Raji (cell line): ENCODE results near the gene INSL4.

Source experiments
- POLR2A ChIP-seq: IDR thresholded peaks from 2 replicates; pipeline ENCODE4 v1.6.1; 2011; ENCODE audit warnings: low read depth, low read length, control low read depth; ENCODE audit not compliant: insufficient read depth

The INSL4 gene

DNA sequence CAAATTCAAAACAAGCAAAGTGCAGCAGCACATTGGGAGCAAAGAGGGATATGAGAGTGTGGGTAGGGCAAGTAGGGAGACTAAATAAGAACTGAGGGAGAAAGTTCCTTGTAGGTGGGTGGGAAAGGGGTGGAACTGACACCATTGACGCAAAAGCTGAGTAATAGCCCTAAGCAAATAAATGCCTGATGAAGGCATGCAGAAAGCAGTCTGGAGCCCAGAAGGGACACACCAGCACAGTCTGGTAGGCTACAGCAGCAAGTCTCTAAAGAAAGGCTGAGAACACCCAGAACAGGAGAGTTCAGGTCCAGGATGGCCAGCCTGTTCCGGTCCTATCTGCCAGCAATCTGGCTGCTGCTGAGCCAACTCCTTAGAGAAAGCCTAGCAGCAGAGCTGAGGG lies at the start of gene INSL4:
TSS of gene INSL4 (plus strand) at position 208 of the 400 bp plus-strand sequence. CDS start at position 313, 105 bp downstream.
- no peak for TF ChIP-seq POLR2A

- TF ChIP-seq POLR2A, result no peak
Measured at GRCh38 chr9:5184776-5185175, 46.4 kb upstream of the INSL4 start.

- no peak for TF ChIP-seq POLR2A
Measured at GRCh38 chr9:5185220-5185840, 45.9 kb upstream of the INSL4 start, which contains the start of gene INSL6. TSS of gene INSL6 (minus strand) at chr9:5185639. CDS start at chr9:5185602, 37 bp downstream.

DNA sequence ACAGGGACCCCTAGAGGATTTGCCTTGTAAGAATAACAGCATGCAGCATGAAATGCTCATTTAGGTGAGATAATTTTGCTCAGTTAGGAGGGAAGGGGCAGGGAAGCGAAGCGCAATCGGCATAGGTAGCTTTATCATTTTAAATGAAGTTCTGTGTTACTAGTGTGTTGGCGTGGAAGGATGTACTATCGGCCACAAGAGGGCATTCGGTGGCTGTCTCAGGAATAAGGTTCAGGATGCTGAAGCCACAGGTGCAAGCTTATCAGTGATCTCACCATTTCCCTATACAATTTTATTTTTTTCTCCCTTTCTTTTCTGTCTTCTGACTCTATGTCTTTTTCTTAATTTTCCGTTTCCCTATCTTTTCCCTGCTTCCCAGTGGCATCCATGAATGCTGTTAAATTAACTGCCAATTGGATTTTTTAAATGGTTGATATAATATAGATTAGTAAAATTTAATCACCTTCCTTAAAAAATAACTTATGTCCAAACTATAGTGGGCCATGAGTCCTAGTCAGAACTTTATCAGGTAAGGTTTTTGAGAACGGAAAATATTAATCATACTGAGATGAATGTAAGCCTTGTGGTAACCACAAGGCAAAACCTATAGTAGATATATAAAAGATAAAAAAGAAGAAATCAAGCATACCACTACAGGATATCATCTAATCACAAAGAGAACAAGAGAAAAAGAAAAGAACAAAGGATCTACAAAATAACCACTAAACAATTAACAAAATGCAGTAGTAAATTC lies 44.6 kb upstream of the INSL4 start:
- no peak for TF ChIP-seq POLR2A

- no peak for TF ChIP-seq POLR2A
Measured at GRCh38 chr9:5188060-5188984, 42.9 kb upstream of the INSL4 start.

DNA sequence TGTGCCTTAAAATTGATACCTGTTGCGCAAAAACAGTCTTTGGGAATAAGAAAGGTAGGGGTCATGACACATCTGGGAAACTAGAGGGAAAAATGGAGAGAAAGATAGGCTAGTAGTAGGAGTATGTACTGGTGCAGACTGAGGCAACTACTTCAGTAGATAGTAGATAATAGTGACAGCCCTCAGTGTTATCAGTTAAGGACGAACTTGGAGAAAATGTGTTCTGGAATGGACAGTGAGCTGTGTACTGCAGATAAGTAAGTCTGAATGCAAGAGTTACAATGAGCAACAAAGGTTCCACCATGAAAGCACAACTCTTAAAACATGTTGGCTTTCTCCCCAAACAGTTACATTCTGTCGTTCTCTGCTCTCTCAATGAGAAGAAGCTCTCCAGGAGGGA lies 39.2 kb upstream of the INSL4 start:
- TF ChIP-seq POLR2A, result no peak

- no peak for TF ChIP-seq POLR2A
Measured at GRCh38 chr9:5193345-5193744, 37.9 kb upstream of the INSL4 start.

DNA sequence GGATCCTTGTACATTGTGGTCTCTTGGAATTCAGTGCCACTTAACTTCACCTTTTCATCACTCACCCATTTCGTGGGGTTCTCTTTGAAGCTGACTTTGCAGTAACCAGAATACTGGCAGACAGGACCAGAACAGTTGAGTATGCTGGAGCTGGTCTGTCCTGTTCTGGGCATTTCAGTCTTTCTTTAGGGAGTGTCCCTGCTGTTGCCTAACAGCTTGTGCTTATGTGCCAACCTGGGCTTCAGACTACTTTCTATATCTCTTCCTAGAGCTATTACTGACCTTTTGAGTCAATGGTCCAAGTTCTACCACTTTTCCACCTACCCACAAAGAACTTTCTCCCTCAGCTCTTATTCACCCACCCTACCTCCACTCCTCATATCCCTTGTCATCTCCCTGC lies 35.8 kb upstream of the INSL4 start:
- TF ChIP-seq POLR2A, result no peak

DNA sequence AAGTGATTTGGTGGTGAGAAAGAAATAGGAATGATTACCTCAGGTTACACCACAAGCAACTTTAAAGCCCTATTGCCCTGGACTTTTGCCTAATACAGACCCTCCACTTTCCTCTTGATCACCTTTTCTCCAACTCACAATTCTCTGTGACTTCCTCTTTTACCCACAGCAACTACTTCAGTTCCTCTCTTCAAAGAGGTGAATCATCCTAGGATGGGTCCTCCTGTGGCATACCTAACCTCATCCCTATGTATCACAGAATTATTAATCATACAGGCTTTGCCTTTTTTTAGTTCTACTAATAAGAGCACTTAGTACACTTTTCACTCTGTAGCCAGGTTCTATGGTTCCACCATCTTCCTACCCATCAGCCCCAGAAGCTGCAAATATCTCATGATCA lies 26.1 kb upstream of the INSL4 start:
- TF ChIP-seq POLR2A, result no peak

GRCh38 chr9:5230554-5230953 lies 665 bp upstream of the INSL4 start:
- no peak for TF ChIP-seq POLR2A

DNA sequence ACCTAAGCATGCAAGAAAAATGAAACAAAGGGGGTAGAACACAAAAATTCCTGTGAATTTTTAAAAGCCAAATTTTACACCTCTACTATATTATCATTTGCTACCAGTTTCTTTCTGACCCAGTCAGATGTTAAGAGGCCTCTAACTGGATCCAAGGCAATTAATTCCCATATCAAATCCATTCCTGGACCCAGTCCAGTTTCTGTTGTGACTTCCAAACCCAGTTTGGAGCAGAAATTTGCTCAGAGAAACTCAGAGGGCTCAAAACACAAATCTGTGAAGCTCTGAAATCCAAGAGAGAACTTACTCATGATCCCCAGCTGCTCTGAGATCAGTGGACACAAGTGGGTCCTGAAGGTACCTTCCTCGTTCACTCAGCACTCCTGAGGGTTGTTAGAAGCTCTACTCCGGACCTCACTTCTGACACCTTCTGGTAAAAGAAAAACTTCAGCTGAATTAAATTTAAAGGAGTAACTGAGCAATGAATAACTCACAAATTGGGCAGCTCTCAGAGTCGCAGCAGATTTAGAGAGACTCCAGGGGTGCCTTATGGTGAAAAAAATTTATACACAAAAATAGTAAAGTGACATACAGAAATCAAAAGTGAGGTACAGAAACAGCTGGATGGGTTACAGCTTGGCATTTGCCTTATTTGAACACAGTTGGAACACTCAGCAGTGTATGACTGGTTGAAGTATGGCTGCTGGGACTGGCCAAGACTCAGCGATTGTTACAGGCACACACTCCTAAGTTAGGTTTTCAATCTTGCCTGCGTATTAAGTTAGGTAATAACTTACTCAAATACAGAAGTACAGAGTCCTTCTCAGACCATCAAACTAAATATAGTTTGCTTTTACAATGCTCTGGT lies 32.4 kb downstream of the INSL4 start:
- TF ChIP-seq POLR2A, result no peak

GRCh38 chr9:5264219-5264595 lies 33.0 kb downstream of the INSL4 start:
- no peak for TF ChIP-seq POLR2A

DNA sequence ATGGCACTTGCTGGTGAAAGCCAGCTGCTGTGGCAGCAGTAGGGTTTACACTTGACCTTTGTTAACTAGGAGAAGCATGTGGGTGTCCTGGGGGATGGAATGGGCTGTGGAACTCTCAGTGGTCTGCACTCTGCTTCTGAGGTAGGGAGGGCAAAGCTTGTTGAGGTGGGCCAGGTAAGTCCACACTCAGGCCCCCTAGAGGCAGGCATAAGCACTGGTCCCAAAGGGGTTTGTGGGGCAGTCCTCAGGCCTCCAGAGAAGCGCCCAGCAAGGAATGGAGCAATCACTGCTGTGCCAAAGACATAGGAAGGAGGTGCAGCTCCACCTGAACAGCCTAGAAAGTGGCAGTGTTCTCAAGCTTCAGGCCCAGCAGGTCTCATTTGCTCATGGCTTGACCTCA lies 34.7 kb downstream of the INSL4 start:
- TF ChIP-seq POLR2A, result no peak

DNA sequence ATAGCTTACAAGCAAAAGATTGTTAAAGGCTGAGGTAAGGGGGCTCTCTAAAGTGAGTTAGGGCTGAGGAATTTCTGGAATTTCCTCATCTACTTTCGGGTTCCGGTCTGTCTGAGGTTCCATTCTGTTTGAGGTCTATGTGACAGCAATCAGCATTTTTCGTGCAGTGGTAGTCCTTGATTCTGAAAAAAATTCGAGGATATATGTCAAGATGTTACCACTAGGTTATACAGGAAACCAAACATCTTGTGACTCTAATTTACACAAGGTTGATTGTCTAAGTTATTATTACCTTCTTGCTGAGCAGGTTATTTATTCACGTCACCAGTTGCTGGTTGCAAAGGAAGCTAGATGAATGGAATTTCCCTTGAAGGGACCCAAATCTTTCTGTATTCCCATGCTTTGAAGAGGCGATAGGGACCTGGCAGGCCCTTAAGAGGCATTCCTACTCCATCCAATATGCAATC lies 38.1 kb downstream of the INSL4 start:
- TF ChIP-seq POLR2A, result no peak
